ENCODE results near the gene SORL1.

Gene SORL1

DNA sequence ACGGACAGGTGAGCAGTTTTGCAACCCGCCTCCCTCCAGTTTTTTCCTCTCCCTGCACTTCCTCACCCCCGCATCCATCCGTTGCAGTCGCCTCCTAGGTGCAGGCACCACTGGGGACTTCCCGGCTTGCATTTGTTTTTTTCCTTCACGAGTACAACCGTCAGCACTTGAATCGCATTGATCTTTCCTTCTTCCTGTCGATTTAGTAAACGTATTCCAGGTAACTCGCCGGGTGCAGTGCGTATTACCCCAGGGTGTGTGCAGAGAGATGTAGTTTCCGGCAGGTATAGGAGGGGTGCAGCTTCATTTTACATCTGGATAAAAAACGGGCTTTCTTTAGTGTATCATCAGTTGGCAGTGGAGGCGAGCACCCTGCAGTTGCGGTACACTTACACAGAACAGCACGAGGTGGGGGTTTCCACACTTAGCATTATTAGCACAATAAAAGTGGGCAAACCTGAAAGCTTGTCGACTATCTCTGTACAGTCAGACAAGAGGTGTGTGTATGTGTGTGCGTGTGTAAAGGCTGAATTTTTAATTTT, 566 bp downstream of the SORL1 start, which contains the start of gene SORL1-AS1:
Gene SORL1-AS1 (minus strand): TSS at position 359 of the 542 bp plus-strand sequence.
- H3K27ac ChIP-seq (ENCODE audit: low read length), result no peak within 1 kb of the TSS
- WGBS (ENCODE audit: insufficient coverage, insufficient read length), result no CpG with 5 or more reads among the region's 21 CpGs
- H3K4me3 ChIP-seq (ENCODE audit: low read length), result peak within 1 kb of the TSS; percentile 87; the same call in 1 of the 2 replicates
- H3K9me3 ChIP-seq (ENCODE audit: control insufficient read depth, insufficient read depth, low read length), result no peaks in the 10 kb centered on the region
- no peaks in the 10 kb centered on the region; the same call in 1 of the 2 replicates for H3K27me3 ChIP-seq (ENCODE audit: control insufficient read depth, insufficient read depth, low read length)
- H3K36me3 ChIP-seq (ENCODE audit: control insufficient read depth, insufficient read depth, low read length), result no peaks in the 10 kb centered on the region
- H3K4me1 ChIP-seq (ENCODE audit: control insufficient read depth, insufficient read depth, low read length), result peaks cover 6% of the 10 kb centered on the region
- DNase-seq (ENCODE audit: low read depth, low spot score), result no peak

DNA sequence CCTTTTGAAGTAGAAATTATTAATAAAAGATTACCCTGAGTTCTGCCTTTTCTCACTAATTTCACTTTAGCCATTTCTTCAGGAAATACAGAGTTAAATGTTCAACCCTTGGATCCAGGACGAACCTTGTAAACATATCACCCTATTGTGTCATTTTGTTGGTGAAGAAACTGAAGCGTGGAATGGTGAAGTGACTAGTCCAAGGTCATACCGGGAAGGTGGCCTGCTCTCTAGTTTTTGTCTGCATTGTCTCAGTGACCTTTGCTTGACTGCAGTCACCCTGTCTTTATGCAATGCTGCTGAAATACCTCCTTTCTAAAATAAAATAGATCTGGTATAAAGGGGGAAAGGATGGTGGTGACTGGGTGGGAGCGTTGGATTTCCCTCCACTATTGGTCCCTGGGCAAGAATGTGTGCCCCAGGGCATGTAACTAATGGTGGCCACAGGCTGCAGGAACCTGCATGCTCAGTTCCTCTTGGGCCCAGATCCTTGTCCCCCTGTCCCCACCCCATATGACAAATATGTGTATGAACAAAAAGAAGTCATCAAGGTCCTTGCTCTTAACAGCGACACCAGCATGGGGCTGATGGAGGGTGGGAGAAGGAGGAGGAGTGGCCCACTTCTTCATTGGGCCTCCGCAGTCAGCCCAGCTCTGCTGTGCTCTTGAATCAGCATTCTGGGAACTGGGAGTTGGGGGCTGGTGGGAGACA, 1.6 kb downstream of the SORL1 start:
- no peaks in the 10 kb centered on the region for H3K36me3 ChIP-seq (ENCODE audit: control insufficient read depth, insufficient read depth, low read length)
- H3K4me1 ChIP-seq (ENCODE audit: control insufficient read depth, insufficient read depth, low read length), result peaks cover 6% of the 10 kb centered on the region
- no peaks in the 10 kb centered on the region; the same call in 1 of the 2 replicates for H3K27me3 ChIP-seq (ENCODE audit: control insufficient read depth, insufficient read depth, low read length)
- H3K27ac ChIP-seq (ENCODE audit: low read length), result no peak overlapping the region
- WGBS (ENCODE audit: insufficient coverage, insufficient read length), result no CpG with 5 or more reads among the region's 6 CpGs
- no peaks in the 10 kb centered on the region for H3K9me3 ChIP-seq (ENCODE audit: control insufficient read depth, insufficient read depth, low read length)
- DNase-seq (ENCODE audit: low read depth, low spot score), result no peak
- H3K4me3 ChIP-seq (ENCODE audit: low read length), result no peak overlapping the region

GRCh38 chr11:121455115-121455514, 3.0 kb downstream of the SORL1 start:
- no peaks in the 10 kb centered on the region; the same call in 1 of the 2 replicates for H3K27me3 ChIP-seq (ENCODE audit: control insufficient read depth, insufficient read depth, low read length)
- no peak overlapping the region for H3K4me3 ChIP-seq (ENCODE audit: low read length)
- WGBS (ENCODE audit: insufficient coverage, insufficient read length), result no CpG with 5 or more reads among the region's 3 CpGs
- DNase-seq (ENCODE audit: low read depth, low spot score), result no peak
- peaks cover 9% of the 10 kb centered on the region for H3K4me1 ChIP-seq (ENCODE audit: control insufficient read depth, insufficient read depth, low read length)
- no peak overlapping the region for H3K27ac ChIP-seq (ENCODE audit: low read length)
- no peaks in the 10 kb centered on the region for H3K9me3 ChIP-seq (ENCODE audit: control insufficient read depth, insufficient read depth, low read length)
- H3K36me3 ChIP-seq (ENCODE audit: control insufficient read depth, insufficient read depth, low read length), result no peaks in the 10 kb centered on the region

GRCh38 chr11:121456151-121456550, 4.0 kb downstream of the SORL1 start:
- Histone ChIP-seq H3K4me3 (ENCODE audit: low read length) (no peak overlapping the region), H3K4me1 (ENCODE audit: control insufficient read depth, insufficient read depth, low read length) (peaks cover 9% of the 10 kb centered on the region), H3K27ac (ENCODE audit: low read length) (no peak overlapping the region), H3K27me3 (ENCODE audit: control insufficient read depth, insufficient read depth, low read length) (no peaks in the 10 kb centered on the region; the same call in 1 of the 2 replicates), H3K36me3 (ENCODE audit: control insufficient read depth, insufficient read depth, low read length) (no peaks in the 10 kb centered on the region), H3K9me3 (ENCODE audit: control insufficient read depth, insufficient read depth, low read length) (no peaks in the 10 kb centered on the region)
- WGBS (ENCODE audit: insufficient coverage, insufficient read length), result no CpG with 5 or more reads among the region's 2 CpGs
- DNase-seq (ENCODE audit: low read depth, low spot score), result no peak

DNA sequence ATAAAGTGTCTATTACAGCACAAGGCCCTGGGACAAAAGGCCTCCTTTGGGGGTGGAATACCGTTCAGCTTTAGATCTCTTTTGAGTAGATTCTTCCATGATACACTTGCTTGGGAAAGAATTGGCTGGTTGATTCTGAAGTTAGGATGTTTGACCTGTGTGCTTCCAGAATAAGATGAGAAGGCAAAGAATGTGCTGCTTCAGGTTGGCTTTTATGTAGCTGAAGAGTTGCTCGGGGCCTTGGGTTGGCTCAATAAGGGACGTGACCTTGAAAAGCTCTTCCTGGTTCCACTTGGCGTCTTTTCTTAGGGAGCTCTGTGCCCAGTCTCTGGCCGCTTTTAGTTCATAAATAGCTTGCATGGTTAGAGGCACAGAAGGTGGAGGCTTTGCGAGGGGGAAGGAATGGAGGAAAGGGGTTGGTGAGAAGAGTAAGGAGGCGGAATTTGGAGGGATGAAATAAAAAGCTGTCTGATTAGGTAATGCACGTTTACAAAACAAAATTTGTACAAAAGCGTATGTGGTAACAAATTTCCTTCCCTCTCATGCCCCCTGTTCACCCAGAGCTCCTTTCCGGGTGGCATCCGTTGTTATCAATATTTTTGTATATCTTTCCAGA, 4.8 kb downstream of the SORL1 start:
- Histone ChIP-seq H3K4me1 (ENCODE audit: control insufficient read depth, insufficient read depth, low read length) (peaks cover 7% of the 10 kb centered on the region), H3K4me3 (ENCODE audit: low read length) (no peak overlapping the region), H3K36me3 (ENCODE audit: control insufficient read depth, insufficient read depth, low read length) (no peaks in the 10 kb centered on the region), H3K9me3 (ENCODE audit: control insufficient read depth, insufficient read depth, low read length) (no peaks in the 10 kb centered on the region), H3K27me3 (ENCODE audit: control insufficient read depth, insufficient read depth, low read length) (no peaks in the 10 kb centered on the region), H3K27ac (ENCODE audit: low read length) (no peak overlapping the region)
- WGBS (ENCODE audit: insufficient coverage, insufficient read length), result 100% methylated on average over 3 of the region's 11 CpGs
- DNase-seq (ENCODE audit: low read depth, low spot score), result no peak

DNA sequence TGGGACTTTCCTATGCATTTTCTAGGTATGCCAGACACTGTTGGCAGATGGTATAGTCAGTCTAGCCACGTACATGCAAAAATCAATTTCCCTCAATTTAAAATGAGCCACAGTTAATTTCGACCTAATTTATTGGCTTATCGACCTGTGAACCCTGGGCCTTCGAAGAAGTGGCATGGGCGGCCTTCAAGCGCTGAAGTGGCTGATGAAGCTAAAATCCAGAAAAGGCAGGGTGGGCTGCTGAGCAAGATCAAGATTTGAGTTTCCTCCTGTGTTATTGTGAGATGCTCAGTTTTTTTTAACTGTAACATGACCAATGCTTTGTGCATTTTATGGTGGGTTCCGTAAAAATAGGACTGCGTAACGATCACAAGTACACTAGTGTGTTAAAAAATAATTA, 6.4 kb downstream of the SORL1 start:
- WGBS (ENCODE audit: insufficient coverage, insufficient read length), result no CpG with 5 or more reads among the region's 9 CpGs
- no peaks in the 10 kb centered on the region for H3K27me3 ChIP-seq (ENCODE audit: control insufficient read depth, insufficient read depth, low read length)
- no peaks in the 10 kb centered on the region for H3K9me3 ChIP-seq (ENCODE audit: control insufficient read depth, insufficient read depth, low read length)
- H3K4me1 ChIP-seq (ENCODE audit: control insufficient read depth, insufficient read depth, low read length), result peaks cover 9% of the 10 kb centered on the region
- H3K4me3 ChIP-seq (ENCODE audit: low read length), result no peak overlapping the region
- H3K27ac ChIP-seq (ENCODE audit: low read length), result no peak overlapping the region
- DNase-seq (ENCODE audit: low read depth, low spot score), result no peak
- H3K36me3 ChIP-seq (ENCODE audit: control insufficient read depth, insufficient read depth, low read length), result no peaks in the 10 kb centered on the region

DNA sequence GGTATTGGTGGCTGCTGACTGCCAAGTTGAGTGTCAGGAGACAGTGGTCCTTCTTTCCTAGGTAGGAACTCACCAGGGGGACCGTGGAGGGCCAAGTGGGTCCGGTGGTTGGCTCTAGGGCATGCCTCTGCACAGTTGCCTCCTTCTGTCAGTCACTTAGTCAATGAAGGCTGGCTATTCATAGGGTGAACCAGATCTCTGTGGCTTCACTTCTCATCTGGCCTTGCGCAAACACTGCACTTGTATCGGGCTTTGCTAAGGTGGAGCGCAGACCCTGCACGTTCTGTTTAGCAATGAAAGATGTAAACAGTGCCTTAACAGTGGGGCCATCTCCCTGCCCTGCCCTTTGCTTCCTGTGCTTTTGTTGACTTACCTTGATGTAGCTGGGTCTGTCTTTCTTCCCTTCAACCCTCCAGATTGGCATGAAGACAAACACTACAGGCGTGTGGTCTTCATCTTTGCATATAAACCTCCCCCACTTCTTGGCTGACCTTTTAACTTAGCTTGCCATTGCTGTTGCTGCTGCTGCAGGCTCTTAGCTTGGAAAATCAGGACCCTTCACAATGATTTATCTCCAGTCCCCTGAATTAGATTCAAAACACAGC, 7.4 kb downstream of the SORL1 start:
- Histone ChIP-seq H3K27me3 (ENCODE audit: control insufficient read depth, insufficient read depth, low read length) (no peaks in the 10 kb centered on the region), H3K4me1 (ENCODE audit: control insufficient read depth, insufficient read depth, low read length) (peaks cover 7% of the 10 kb centered on the region), H3K36me3 (ENCODE audit: control insufficient read depth, insufficient read depth, low read length) (no peaks in the 10 kb centered on the region), H3K9me3 (ENCODE audit: control insufficient read depth, insufficient read depth, low read length) (no peaks in the 10 kb centered on the region), H3K4me3 (ENCODE audit: low read length) (no peak overlapping the region), H3K27ac (ENCODE audit: low read length) (no peak overlapping the region)
- no CpG with 5 or more reads among the region's 7 CpGs for WGBS (ENCODE audit: insufficient coverage, insufficient read length)
- DNase-seq (ENCODE audit: low read depth, low spot score), result no peak

DNA sequence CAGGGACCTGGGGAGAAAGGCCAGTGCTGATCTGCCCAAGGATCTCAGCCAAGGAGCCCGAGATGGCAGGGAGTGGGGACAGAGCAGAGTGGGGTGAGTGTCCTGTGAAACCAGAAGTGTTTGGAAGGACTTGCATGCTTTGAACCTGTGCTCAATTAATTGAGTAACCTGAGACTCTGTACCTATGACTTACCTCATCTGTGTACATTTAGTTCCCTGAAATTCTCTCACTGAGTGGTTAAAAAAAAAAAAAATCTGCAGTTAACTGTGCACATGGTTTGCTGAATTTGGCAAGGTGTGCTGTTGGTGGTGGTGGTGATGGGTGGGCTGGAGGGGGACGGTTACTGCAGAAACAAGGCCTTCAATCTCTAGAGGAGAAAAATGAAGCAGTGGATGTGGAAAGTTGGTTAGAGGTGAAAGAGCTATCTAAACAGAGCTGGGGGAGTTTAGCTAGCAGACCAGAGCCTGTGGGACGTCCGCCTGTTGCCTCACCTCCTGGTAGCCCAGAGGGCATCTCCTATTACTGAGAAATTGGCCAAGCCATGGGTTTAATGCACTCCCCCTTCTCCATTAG, 8.9 kb downstream of the SORL1 start:
- Histone ChIP-seq H3K36me3 (ENCODE audit: control insufficient read depth, insufficient read depth, low read length) (no peaks in the 10 kb centered on the region), H3K4me3 (ENCODE audit: low read length) (no peak overlapping the region), H3K9me3 (ENCODE audit: control insufficient read depth, insufficient read depth, low read length) (no peaks in the 10 kb centered on the region), H3K4me1 (ENCODE audit: control insufficient read depth, insufficient read depth, low read length) (peaks cover 11% of the 10 kb centered on the region), H3K27ac (ENCODE audit: low read length) (no peak overlapping the region), H3K27me3 (ENCODE audit: control insufficient read depth, insufficient read depth, low read length) (no peaks in the 10 kb centered on the region)
- no peak for DNase-seq (ENCODE audit: low read depth, low spot score)
- no CpG with 5 or more reads among the region's 4 CpGs for WGBS (ENCODE audit: insufficient coverage, insufficient read length)

DNA sequence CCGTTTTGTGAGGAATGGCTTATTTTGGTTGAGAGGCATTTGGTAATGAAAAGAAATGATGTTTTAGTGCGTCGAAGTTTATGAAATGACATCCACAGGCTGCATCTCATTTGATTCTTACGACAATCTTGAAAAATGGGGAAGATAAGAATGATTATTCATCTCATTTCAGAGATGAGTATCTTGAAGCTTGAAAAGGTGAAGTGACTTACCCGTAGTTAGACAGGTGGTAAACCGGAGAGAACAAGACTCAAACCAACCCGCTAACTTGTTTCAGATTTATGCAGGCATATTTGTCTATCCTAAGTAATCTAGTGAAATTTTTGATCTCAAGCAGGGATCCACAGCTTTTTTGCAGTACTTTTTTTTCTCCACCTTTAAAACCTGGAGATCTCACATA, 9.7 kb downstream of the SORL1 start:
- Histone ChIP-seq H3K4me1 (ENCODE audit: control insufficient read depth, insufficient read depth, low read length) (peaks cover 14% of the 10 kb centered on the region), H3K4me3 (ENCODE audit: low read length) (no peak overlapping the region), H3K9me3 (ENCODE audit: control insufficient read depth, insufficient read depth, low read length) (no peaks in the 10 kb centered on the region), H3K36me3 (ENCODE audit: control insufficient read depth, insufficient read depth, low read length) (no peaks in the 10 kb centered on the region), H3K27me3 (ENCODE audit: control insufficient read depth, insufficient read depth, low read length) (no peaks in the 10 kb centered on the region), H3K27ac (ENCODE audit: low read length) (no peak overlapping the region)
- WGBS (ENCODE audit: insufficient coverage, insufficient read length), result 100% methylated on average over 3 of the region's 7 CpGs
- no peak for DNase-seq (ENCODE audit: low read depth, low spot score)

- no CpG with 5 or more reads among the region's 6 CpGs for WGBS (ENCODE audit: insufficient coverage, insufficient read length)
- Histone ChIP-seq H3K4me1 (ENCODE audit: control insufficient read depth, insufficient read depth, low read length) (peaks cover 17% of the 10 kb centered on the region), H3K9me3 (ENCODE audit: control insufficient read depth, insufficient read depth, low read length) (no peaks in the 10 kb centered on the region), H3K4me3 (ENCODE audit: low read length) (no peak overlapping the region), H3K27me3 (ENCODE audit: control insufficient read depth, insufficient read depth, low read length) (no peaks in the 10 kb centered on the region), H3K27ac (ENCODE audit: low read length) (no peak overlapping the region), H3K36me3 (ENCODE audit: control insufficient read depth, insufficient read depth, low read length) (no peaks in the 10 kb centered on the region)
- no peak for DNase-seq (ENCODE audit: low read depth, low spot score)
Observed at GRCh38 chr11:121463689-121464335, 11.7 kb downstream of the SORL1 start.

Data from iPS DF 6.9 (cell line).